ENCODE data around the gene VAC14.
"Not testable (repeated sequence)": the region's sequence is repeated elsewhere in the genome, so short reads cannot be mapped to it uniquely, and the experiment has no call there.

VAC14 gene

DNA sequence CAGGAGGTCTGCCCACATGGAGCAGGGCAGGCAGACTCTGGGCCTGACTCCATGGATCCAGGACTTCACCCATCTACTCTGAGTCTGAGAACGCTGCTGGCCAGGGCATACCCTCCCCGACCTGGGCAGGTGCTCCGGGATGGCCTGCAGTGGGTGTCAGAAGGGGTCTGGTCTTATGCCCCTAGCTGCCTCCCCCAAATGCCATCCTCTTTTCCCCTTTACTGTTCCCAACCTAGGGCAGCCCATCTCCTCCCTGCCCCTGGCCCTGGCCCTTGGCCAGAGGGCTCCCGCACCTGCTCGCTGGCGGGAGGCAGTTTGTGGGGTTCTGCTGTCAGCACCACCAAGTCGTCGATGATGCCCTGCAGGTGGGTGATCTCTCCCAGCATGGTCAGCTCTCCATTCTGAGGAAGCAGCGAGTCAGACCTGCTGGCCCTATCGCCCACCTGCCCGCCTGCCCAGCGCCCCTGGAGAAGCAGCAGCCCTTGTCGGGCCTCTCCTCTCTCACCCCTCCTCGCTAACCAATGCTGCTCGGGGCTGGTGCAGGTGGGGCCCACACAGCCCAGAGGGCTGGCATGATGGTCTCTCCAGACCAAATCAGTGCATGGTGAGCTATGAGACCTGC is 123.3 kb downstream of the VAC14 start:
- no peak for DNase-seq

- no peak for DNase-seq
Observed at GRCh38 chr16:70676675-70677498, 124.1 kb downstream of the VAC14 start.

- DNase-seq: no peak
Observed at GRCh38 chr16:70675851-70676513, 125.0 kb downstream of the VAC14 start.

- no peak for DNase-seq
Observed at GRCh38 chr16:70674221-70675014, 126.5 kb downstream of the VAC14 start.

GRCh38 chr16:70670938-70671337 is 130.0 kb downstream of the VAC14 start:
- DNase-seq: not testable (repeated sequence)

DNA sequence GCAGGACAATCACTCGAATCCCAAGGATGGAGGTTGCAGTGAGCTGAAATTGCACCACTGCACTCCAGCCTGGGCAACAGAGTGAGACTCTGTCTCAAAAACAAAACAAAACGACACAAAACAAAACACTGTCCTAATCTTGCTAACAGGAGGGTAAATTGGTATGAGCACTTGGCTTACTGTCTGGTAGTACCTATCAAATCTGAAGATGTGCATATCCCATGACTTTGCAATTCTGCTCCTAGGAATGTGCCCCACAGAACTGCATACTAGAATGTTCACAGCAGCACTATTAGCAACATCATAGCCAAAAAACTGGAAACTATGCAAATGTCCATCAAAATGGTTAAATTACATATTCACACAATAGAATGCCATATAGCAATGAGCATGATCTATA is 130.8 kb downstream of the VAC14 start:
- DNase-seq: no peak

DNA sequence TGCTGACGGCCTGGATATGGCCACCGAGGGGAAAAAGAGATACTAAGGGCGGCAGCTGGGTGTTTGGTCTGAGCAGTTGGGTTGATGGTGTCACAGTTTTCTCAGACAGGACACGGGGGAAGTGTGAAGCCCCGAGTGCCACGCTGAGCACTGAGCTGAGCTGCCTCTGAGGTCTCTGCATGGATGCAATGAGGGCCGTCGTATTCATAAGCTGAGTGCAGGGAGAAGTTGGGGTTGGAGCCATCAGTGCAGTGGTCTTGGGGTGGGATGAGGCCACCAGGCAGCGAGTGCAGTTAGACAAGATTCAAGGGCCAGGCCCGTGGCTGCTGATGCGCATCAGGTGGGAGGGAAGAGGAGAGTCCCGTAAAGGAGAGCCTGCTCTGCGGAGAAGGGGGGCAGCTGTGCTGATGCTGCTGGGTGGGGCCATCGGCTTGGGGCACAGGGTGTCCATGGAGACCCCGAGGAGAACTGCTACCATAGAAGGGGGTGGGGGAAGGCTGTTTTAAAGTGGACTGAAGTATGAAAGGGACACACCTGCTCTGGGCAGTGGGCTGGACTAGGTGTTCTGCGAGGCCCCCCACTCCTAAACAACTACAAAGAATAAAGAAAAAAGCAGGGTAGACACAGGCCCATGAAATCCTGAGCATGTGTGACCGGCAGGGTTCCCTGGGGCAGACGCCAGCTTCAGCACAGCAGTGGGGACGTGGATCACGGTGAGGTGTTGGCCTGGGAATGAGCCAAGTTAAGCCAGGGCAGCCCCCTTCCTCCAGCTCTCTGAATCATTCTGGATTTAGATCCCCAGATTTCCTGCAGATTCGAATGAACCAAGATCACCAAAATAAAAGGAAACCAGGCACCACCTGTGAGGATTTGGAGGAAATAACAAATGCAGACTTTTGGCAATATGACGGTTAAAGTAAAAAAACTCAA is 134.9 kb downstream of the VAC14 start:
- DNase-seq: no peak

- no peak for DNase-seq
Observed at GRCh38 chr16:70665113-70665694, 135.8 kb downstream of the VAC14 start.

DNA sequence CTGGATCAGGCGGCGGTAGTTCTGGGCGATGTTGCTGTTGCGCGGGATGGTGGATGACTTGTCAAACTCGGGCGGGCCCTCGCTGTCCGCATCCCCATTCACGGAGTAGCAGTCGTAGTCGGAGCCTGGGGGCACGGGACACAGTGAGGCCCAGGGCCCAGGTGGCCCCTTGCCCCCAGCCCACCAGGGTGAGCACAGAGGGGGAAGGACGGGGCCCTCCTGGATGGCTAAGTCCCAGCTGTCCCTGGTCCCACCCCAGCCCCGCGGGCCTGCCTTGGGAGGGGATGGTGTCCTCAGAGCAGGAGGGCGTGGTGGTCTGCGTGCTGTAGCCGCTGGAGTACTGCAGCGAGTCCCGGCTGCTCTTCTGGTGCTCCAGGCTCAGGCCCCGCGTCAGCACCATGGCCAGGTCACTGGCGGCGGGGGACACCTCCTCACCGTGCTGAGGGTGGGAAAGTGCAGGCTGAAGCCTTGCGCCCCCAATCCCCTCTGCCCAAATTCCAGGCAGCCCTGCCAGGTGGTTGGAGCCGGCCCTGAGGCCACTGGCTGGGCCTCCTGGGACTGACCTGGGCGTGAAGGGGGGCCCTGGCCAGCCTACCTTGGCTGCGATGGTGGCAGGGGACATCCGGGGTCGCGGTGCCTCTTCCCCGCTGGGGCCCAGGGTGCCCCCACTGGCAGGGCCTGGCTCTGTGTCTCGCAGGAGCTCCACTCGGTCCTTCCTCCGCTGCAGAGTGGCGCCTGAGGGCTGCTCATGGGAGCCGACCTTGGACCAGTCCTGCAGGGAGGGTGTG is 136.4 kb downstream of the VAC14 start:
- DNase-seq: no peak

GRCh38 chr16:70663524-70664324 is 137.2 kb downstream of the VAC14 start:
- DNase-seq: no peak

DNA sequence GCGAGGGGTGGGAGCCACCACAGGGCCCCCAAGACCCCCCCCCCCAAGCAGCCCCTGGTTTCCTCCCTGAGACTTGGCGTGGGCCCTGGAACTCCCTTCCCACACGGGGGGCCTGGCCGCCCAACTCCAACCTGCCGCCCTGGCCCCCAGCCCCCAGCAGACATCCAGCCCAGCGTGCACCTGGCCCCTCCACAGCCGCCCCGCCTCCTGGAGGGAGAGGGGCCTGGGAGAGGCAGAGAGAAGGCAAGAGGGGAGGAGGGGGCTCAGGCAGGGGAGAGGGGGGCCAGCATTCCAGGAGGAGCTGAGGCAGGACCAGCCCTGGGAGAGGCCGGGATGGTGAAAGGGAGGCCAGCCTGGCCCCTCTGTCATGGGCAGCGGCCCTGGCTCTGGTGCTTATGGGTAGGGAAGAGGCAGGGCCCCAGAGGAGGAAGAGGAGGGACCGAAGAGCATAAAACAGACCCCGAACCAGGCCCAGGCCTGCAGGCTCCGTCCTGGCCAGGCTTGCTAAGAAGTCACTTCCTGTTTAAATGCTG is 137.9 kb downstream of the VAC14 start:
- no peak for DNase-seq

DNA sequence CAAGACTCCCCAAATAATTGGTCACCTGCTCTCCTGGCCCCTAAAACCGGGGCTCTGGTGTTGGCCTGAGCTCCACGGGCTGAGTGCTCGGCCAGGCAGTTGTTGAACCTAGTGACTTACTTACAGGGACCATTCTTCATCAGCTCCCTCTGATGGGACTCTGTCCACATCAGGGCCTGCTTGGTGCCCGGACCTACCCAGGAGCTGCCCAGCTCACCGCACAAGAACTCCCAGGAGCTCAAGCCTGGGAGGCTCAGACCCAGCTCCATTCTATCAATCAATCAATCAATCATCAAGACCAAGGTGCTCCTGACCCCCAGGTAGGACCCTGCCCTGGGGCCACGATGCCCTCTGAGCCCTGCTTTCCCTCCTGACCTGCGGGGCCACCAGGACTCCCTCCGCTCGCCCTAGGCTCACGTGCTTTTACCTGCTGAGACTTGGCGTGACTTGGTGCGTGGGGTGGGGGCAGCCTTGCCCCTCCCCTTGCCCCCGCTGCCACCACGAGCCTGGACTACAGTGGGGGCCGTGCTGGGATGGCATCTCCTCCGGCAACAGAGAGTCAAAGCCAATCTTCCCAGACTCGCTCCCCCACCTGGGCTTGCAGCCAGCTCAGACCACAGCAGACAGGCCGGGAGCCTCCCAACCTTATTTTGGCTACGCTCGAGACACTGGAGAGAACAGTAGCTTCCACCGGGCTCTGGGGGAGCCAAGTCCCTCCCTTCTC is 138.9 kb downstream of the VAC14 start:
- no peak for DNase-seq

- DNase-seq: no peak
Observed at GRCh38 chr16:70661534-70661917, 139.4 kb downstream of the VAC14 start.

DNA sequence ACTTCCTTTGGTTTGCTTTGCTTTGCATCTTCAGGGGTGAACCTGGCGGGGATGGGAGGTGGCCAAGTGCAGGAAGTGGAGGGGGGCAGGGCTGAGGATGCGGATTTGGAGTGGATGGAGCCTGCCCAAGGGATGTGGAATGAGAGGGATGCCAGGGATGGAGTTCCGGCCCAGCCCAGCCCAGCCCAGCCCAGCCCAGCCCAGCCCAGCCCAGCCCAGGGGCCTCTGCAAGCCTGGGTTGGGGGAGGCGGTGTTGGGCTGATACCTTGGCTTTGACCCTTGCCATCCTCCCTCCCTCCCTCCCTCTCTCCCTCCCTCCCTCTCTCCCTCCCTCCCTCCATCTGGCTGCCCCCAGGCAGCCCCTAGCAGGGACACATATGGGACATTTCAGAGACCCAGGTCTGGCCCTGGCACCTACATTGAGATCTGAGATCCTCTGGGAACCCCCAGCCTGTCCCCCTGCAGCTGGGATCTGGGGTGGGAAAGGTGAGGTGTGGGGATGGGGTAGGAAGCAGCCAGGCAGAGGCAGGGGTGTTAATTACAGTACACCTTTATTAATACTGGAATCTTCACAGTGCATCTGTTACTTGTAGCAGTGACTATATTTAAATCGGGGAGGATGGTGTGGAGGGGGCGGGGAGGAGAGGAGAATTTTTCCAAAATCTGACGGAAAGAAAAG is 140.1 kb downstream of the VAC14 start:
- no peak for DNase-seq

DNA sequence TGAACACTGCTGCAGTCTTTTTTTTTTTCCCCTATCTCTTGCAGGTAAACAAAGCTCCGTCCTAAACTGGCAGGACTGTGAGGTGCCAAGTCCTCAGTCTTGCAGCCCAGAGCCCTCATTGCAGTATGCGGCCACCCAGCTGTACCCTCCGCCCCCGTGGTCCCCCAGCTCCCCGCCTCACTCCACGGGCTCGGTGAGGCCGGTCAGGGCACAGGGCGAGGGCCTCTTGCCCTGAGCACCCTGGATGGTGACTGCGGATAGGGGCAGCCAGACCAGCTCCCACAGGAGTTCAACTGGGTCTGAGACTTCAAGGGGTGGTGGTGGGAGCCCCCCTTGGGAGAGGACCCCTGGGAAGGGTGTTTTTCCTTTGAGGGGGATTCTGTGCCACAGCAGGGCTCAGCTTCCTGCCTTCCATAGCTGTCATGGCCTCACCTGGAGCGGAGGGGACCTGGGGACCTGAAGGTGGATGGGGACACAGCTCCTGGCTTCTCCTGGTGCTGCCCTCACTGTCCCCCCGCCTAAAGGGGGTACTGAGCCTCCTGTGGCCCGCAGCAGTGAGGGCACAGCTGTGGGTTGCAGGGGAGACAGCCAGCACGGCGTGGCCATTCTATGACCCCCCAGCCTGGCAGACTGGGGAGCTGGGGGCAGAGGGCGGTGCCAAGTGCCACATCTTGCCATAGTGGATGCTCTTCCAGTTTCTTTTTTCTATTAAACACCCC is 140.8 kb downstream of the VAC14 start:
- DNase-seq: no peak

- no peak for DNase-seq
Observed at GRCh38 chr16:70659546-70659945, 141.4 kb downstream of the VAC14 start.

- no peak for DNase-seq
Observed at GRCh38 chr16:70658921-70659320, 142.0 kb downstream of the VAC14 start.

DNA sequence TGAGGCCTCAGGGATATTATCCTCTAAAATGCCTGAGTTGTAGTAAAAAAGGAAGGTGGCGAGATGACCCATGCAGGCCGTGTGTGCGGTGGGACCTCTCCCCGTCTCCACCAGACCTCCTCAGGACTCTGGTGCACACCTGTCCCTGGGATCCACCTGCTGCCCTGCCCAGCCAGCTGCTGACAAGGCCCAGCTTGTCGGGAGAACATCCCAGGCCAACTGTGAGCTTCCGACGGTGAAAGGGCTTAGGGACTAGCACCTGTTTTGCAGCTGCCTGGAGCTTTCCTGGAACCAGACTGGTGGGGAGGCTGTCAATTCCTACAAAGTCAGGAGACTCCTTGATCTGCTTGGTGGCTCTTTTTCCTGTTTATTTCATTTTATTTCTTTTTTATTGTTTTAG is 143.0 kb downstream of the VAC14 start:
- no peak for DNase-seq
